DMS114 treated with DMSO at 0.1 percent for 48 hours (cell line): ENCODE measurements around the gene FSTL4.

Source experiments
- DNase-seq: peaks from one replicate; lab custom pipeline; 2025; ENCODE audit not compliant: unreplicated experiment; lab: John Stamatoyannopoulos, UW

FSTL4 gene

GRCh38 chr5:133391354-133392136 is 220.8 kb downstream of the FSTL4 start:
- DNase-seq: no peak

- no peak for DNase-seq
Observed at GRCh38 chr5:133390416-133391353, 221.7 kb downstream of the FSTL4 start.

GRCh38 chr5:133389066-133389590 is 223.2 kb downstream of the FSTL4 start:
- no peak for DNase-seq

DNA sequence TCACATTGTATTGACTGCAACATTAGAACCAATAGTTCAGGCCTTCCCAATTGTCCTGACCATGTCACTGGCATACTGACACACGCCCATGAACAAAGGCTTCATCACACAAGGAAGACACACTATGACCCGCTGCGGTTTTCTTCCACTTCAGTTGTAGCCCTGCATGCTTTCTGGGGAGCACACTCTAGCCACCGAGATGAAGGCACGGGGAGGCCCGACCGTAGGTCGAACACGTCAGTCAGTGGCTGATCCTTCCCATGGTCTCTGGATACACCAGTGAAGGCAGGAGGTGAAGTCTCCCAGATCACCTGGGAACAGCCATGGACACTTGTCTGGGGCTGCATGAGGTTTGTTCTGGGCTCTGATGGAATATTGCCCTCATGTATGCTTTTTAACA is 224.7 kb downstream of the FSTL4 start:
- no peak for DNase-seq

GRCh38 chr5:133387091-133387490 is 225.2 kb downstream of the FSTL4 start:
- no peak for DNase-seq

DNA sequence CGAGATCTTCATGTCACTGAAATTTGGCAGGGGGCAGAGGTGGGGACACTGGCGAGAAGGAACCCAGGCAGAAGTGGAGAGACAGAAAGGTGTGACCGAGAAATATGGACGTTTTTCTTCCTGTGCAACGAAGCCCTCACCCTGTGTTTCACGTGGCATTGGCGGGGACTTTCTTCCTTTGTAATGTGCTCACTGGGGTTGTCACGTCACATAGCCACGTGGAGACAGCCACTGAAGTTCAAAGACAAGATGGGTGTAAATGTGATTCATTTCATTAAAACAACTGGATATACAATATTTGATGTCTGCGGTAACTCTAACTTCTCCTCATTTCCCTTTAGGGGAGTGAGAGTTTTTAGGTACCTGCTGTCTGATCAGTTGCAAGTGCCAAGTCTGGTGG is 225.7 kb downstream of the FSTL4 start:
- no peak for DNase-seq

DNA sequence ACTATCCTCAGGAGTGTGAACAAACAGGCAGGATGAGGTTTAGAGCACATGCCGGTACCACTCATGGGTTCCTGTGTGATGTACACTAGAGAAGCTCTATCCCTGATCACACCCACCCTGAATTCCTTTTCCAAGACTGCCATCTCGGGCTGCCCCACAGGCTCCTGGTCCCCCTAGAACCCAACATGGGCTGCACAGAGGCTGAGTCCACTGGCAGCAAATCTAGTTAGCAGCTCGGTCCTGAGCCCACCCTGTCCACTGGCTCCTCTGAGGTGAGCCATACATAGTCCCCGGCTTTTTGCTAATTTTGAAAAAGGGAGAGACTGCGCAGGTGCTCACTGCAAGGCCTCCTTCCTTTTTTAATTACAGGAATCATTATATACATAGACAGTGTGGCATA is 227.0 kb downstream of the FSTL4 start:
- no peak for DNase-seq

DNA sequence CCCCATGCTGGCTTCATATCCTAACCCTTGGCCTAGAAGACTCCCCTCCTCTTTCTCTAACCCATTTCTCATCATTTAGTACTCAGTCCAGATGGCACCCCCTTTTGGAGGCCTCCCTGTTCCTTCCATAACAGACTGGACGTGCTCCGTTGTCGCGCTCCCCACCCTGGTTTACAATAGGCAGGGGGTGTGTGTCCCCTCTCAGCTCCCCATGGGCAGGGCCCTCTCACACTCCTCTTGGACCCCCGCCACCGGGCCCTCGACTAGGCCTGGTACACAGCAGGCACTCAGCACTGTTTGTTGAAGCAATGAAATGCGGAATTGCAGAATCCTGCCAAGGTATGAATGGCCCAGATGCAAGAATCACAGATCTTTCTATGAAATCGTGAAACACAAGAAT is 227.4 kb downstream of the FSTL4 start:
- DNase-seq: no peak

GRCh38 chr5:133384120-133384855 is 228.1 kb downstream of the FSTL4 start:
- DNase-seq: no peak

DNA sequence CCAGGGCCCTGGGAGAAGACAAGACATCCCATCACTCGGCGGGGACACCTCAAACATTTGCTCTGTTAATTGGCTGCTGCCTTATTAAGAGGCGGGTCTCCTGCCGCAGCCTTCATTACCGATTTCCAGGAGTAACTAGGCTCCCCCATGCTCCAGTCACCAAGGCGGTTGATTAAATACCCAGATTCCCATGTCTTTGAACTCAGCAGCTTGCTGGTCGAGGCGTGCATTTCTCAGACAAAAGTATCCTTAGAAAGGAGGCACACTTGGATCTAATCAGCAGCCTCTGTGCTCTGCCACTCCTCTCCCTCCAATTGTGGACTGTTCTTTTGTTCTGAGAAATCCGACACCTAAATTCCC is 228.8 kb downstream of the FSTL4 start:
- no peak for DNase-seq

GRCh38 chr5:133382661-133383579 is 229.4 kb downstream of the FSTL4 start:
- no peak for DNase-seq

- no peak for DNase-seq
Observed at GRCh38 chr5:133381571-133382365, 230.6 kb downstream of the FSTL4 start.

DNA sequence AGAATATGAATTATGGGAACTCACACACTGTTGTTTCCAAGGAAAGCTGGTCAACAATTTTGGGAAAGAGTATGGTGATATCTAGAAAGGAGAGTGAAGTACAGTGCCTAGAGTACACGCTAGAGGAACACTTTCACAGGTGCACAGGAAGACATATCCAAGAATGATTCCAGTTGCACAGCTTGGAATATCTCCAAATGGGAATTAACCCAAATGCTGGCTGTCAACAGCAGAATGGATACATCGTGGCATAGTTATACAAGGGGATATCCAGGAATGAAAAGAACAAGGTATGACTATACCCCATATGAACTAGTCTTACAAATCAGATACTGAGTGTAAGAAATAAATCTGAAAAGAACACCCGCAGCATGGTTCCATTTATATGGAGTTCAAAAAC is 231.3 kb downstream of the FSTL4 start:
- no peak for DNase-seq

DNA sequence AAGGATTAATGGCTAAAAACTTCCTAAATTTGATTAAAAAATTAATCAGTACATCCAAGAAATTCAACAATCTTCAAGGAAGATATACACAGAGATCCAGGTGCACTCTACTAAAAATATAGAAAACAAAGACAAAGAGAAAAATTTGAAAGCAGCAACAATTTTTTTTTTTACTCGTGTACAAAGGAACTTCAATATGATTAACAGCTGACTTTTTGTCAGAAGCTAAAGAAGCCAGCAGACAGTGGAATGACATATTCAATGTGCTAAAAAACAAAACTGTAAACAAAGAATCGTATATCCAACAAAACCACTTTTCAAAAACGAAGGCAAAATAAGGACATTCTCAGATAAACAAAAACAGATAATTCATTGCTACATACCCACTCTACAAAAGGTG is 234.6 kb downstream of the FSTL4 start:
- no peak for DNase-seq

- DNase-seq: no peak
Observed at GRCh38 chr5:133376986-133377385, 235.4 kb downstream of the FSTL4 start.

GRCh38 chr5:133373121-133373870 is 239.0 kb downstream of the FSTL4 start:
- no peak for DNase-seq

GRCh38 chr5:133372293-133372937 is 239.9 kb downstream of the FSTL4 start:
- DNase-seq: no peak
